ENCODE data around the gene FAM180A. TPM values are rescaled to one million over a fixed set of nuclear protein-coding genes. Genes with fewer than 3 reads are reported as not detected.
"Not testable (repeated sequence)": the region's sequence is repeated elsewhere in the genome, so short reads cannot be mapped to it uniquely, and the experiment has no call there.

The FAM180A gene
- total RNA-seq, 1 donor from 2014 or later: not detected

- H3K4me3 ChIP-seq (ENCODE audit: low read depth, low read length): no peak overlapping the region
These were observed 41.6 kb downstream of the FAM180A start for GRCh38 chr7:135706858-135707569.

DNA sequence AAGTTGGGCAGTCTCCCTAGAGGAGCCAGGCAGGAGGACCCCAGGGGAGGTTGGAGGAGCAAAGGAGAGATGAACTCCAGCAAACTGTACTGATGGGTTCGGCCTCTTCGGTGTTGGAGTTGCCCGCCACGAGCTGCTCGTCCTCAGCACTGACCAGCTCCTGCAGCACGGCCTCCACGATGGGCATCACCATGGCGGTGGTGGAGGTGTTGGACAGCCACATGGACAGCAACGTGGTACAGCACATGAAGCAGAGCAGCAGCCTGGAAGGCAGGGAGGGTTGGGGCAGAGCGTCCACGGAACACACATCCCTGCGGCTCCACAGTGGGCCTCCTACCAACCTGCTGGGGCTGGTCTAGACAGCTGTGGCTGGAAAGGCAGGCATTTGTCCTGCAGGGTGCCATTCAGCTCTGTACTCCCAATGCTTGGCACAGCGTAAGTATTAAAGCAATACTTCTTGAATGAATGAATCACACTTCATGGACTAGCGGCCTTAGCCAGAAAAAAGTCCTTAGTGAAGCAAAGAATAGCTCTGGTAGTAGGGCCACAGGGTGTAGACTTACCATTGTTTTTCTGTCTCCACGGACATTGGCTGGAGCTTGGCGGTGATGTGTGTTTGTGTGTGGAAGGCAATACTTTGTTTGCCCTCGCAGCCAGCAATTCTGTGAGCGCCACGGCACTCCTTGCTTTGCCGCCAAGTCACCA, 42.4 kb downstream of the FAM180A start:
- no peak for DNase-seq (ENCODE audit: low read depth)

More at GRCh38 chr7:135706858-135707569, 41.6 kb downstream of the FAM180A start:
- no peak for TF ChIP-seq CTCF (conservative IDR thresholded peaks at IDR 0.05; ENCODE audit: low read depth, low read length)
- DNase-seq (ENCODE audit: low read depth): no peak

DNA sequence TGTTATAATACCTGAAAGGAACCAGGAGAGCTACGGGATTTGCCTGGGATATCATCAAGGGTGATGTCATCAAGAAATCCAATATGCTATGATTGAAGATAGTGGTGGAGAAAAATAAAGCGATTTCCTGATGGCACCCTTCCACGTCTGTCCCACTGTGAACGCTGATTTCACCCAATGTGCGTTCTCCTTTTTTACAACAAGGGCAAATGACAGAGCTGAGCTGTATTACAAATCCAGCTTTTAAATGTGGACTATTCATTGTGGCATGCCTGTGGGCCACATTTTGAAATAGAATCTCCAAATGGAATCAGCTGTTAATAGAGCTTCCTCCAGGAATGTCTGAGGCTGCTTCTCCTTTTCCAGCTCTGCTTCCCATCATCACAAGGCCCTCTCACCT, 43.9 kb downstream of the FAM180A start:
- no peak overlapping the region for H3K4me3 ChIP-seq (ENCODE audit: low read depth, low read length)
- DNase-seq (ENCODE audit: low read depth): no peak
- no peak for TF ChIP-seq CTCF (conservative IDR thresholded peaks at IDR 0.05; ENCODE audit: low read depth, low read length)

More for the DNA sequence above, 42.4 kb downstream of the FAM180A start:
- TF ChIP-seq CTCF (conservative IDR thresholded peaks at IDR 0.05; ENCODE audit: low read depth, low read length): no peak
- no peak overlapping the region for H3K4me3 ChIP-seq (ENCODE audit: low read depth, low read length)

- peak; percentile 49 for TF ChIP-seq CTCF (conservative IDR thresholded peaks at IDR 0.05; ENCODE audit: low read depth, low read length)
- DNase-seq (ENCODE audit: low read depth): no peak
These were observed 44.5 kb downstream of the FAM180A start for GRCh38 chr7:135704074-135704473.

DNA sequence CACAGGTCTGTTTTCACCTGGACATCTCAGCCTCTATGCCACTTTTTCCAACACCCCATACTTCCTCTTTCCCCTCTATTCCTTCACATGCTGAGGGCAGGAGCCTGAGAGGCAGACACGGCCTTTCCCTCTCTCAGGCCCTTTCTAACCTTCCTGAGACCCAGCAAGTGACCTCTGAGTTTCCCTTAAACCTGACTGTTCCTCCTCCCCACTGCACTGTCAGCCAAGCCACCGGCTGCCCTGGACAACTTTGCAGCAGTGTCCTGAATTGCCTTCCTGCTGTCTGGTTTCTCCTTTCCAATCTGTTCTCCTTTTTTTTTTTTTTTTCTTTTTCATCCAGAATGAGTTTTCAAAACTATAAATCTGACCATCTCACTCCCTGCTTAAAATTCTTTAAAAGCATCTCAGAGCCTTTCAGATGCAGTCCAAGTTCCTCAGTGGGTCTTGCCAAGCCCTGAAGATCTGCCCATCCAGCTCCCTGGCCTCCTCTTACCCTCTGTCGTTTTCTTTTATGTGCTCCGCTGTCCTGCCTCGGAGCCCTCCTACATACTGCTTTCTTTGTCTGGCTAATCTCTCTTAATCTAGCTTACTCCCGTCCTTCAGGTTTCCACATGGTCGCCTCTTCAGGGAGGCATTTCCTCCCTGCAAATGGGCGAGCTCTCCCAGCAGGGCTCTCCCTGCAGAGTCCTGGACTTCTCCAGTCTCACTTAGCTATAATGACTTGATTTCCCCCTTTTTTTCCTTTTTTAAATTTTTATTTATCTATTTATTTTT, 51.1 kb downstream of the FAM180A start:
- no peak for TF ChIP-seq CTCF (conservative IDR thresholded peaks at IDR 0.05; ENCODE audit: low read depth, low read length)

More at GRCh38 chr7:135704074-135704473, 44.5 kb downstream of the FAM180A start:
- H3K4me3 ChIP-seq (ENCODE audit: low read depth, low read length): no peak overlapping the region

DNA sequence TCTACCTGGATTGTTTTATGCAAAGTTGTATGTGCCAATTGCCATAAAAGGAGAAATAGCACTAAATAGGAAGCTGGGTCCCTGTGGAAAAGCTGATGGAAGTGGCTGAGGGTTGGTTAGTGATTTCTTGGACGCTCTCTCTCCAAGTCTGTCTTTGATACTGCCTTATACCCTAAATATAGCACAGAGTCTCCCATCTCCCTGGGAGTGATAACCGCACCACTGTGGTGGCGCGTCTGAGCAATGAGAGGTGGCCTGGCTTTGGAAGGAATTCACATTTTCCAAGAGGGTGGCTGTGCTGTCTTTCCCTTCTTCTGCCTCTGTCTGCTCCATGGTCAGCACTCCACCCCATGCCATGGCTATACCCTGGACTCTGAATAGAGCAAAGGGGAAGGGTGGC, 55.1 kb downstream of the FAM180A start:
- no peak for TF ChIP-seq CTCF (conservative IDR thresholded peaks at IDR 0.05; ENCODE audit: low read depth, low read length)
- H3K4me3 ChIP-seq (ENCODE audit: low read depth, low read length): no peak overlapping the region
- DNase-seq (ENCODE audit: low read depth): no peak

More for the DNA sequence above, 51.1 kb downstream of the FAM180A start:
- H3K4me3 ChIP-seq (ENCODE audit: low read depth, low read length): no peak overlapping the region
- DNase-seq (ENCODE audit: low read depth): no peak

- not testable (repeated sequence) for H3K4me3 ChIP-seq (ENCODE audit: low read depth, low read length); DNase-seq (ENCODE audit: low read depth)
These were observed 56.0 kb downstream of the FAM180A start for GRCh38 chr7:135692606-135693005.
